Endothelial cell of umbilical vein (primary cell): Measurements from ENCODE around the gene RGS17. TPM values are rescaled to one million over a fixed set of nuclear protein-coding genes. Genes with fewer than 3 reads are reported as not detected.

ENCODE experiments used
- BruUV-seq: library from RNA; stranded (reverse); fragments of 400-500 nt; replicated peaks from 2 replicates; lab custom pipeline; 2021; lab: Mats Ljungman, UMichigan
- CTCF ChIA-PET: fragments of 300-600, 350-600 bp; sonication (Branson Sonifier 250); formaldehyde crosslinking; loops from one replicate; lab custom pipeline; 2021; ENCODE audit warnings: antibody characterized with exemption, inconsistent platforms; lab: Charles Lee
- POLR2A ChIA-PET: fragments of 300-600, 350-600 bp; sonication (Branson Sonifier 250); formaldehyde crosslinking; loops from one replicate; lab custom pipeline; 2021; ENCODE audit warnings: antibody characterized with exemption, inconsistent platforms; lab: Charles Lee
- DNase-seq: peaks from one replicate; pipeline ENCODE4 v3.0.0-alpha.2; 2011; ENCODE audit warnings: low read depth, low spot score
- FAIRE-seq: peaks from 2 replicates; lab custom pipeline; 2011; peaks lifted over from hg19 to GRCh38; lab: Jason Lieb, UNC
- H2AFZ ChIP-seq: 2 replicates; pipeline ENCODE4 v1.6.0; 2012; ENCODE audit warnings: low read depth, low read length, control low read depth, inconsistent platforms
- H3K27ac ChIP-seq: 2 replicates; pipeline ENCODE4 v1.5.1; 2011; ENCODE audit warnings: low read depth, mild to moderate bottlenecking, control low read depth, low read length, moderate library complexity; ENCODE audit not compliant: insufficient read depth
- H3K27me3 ChIP-seq, 2 experiments: 2 replicates each; pipeline versions ENCODE4 v1.6.0 to v1.6.1; 2011; ENCODE audit warnings: low read length in 2 of 2, mixed read lengths in 1 of 2; ENCODE audit not compliant: control insufficient read depth in 2 of 2, insufficient read depth in 2 of 2
- H3K36me3 ChIP-seq, 2 experiments: 2 replicates in 1 of 2; 3 replicates in 1 of 2; pipeline ENCODE4 v1.5.1; 2011; ENCODE audit warnings: low read length in 2 of 2, mild to moderate bottlenecking in 1 of 2, moderate library complexity in 1 of 2; ENCODE audit not compliant: control insufficient read depth in 2 of 2, insufficient read depth in 2 of 2; ENCODE audit errors: extremely low read depth in 1 of 2
- H3K4me1 ChIP-seq: 3 replicates; pipeline ENCODE4 v1.5.1; 2011; ENCODE audit warnings: mild to moderate bottlenecking, low read length; ENCODE audit not compliant: control insufficient read depth, insufficient read depth; ENCODE audit errors: extremely low read depth
- H3K4me2 ChIP-seq: 2 replicates; pipeline ENCODE4 v1.6.1; 2011; ENCODE audit warnings: low read length, control low read depth, mixed read lengths; ENCODE audit not compliant: insufficient read depth
- H3K4me3 ChIP-seq, 3 experiments: fragments of 200-600 bp in 1 of 3; sonication (generic), shearing (Covaris generic) in 1 of 3; replicated peaks in 1 of 3; 2 replicates each; pipeline ENCODE4 v1.5.1; 2011 to 2016; ENCODE audit warnings: control low read depth in 3 of 3, low read length in 3 of 3, mild to moderate bottlenecking in 2 of 3, inconsistent platforms in 1 of 3, low read depth in 1 of 3, moderate library complexity in 1 of 3; ENCODE audit not compliant: insufficient read depth in 1 of 3
- H3K79me2 ChIP-seq: 2 replicates; pipeline ENCODE4 v1.6.0; 2012; ENCODE audit warnings: low read length, inconsistent platforms; ENCODE audit not compliant: control insufficient read depth, insufficient read depth
- H3K9ac ChIP-seq: replicated peaks from 2 replicates; pipeline ENCODE3; 2011; ENCODE audit warnings: low read length, control low read depth; ENCODE audit not compliant: insufficient read depth; ENCODE audit errors: extremely low read depth
- H3K9me1 ChIP-seq: replicated peaks from 3 replicates; pipeline ENCODE4 v1.6.0; 2011; ENCODE audit warnings: mild to moderate bottlenecking, low read length; ENCODE audit not compliant: control insufficient read depth, insufficient read depth; ENCODE audit errors: extremely low read depth
- H3K9me3 ChIP-seq: replicated peaks from 2 replicates; pipeline ENCODE4 v1.5.1; 2012; ENCODE audit warnings: low read length, inconsistent platforms; ENCODE audit not compliant: control insufficient read depth, insufficient read depth
- H4K20me1 ChIP-seq: replicated peaks from 2 replicates; pipeline ENCODE3; 2011; ENCODE audit warnings: mild to moderate bottlenecking, low read length; ENCODE audit not compliant: control insufficient read depth, insufficient read depth; ENCODE audit errors: extremely low read depth
- CTCF ChIP-seq, 2 donors: IDR thresholded peaks; 1 replicate in 1 of 2; 2 replicates in 1 of 2; pipeline ENCODE4 v1.5.1; 2011; ENCODE audit warnings: low read length in 2 of 2, mild to moderate bottlenecking in 2 of 2, moderate library complexity in 2 of 2, control low read depth in 1 of 2, inconsistent platforms in 1 of 2, low read depth in 1 of 2; ENCODE audit not compliant: insufficient read depth in 1 of 2; ENCODE audit errors: extremely low read depth in 1 of 2
- EZH2 ChIP-seq: IDR thresholded peaks from 2 replicates; pipeline ENCODE4 v1.6.1; 2012; ENCODE audit warnings: borderline replicate concordance, low read depth, mild to moderate bottlenecking, moderate library complexity, low read length, inconsistent platforms; ENCODE audit not compliant: severe bottlenecking
- FOS ChIP-seq: IDR thresholded peaks from 2 replicates; pipeline ENCODE4 v1.6.1; 2011; ENCODE audit warnings: mild to moderate bottlenecking, low read length, moderate library complexity, borderline replicate concordance; ENCODE audit not compliant: insufficient read depth
- GATA2 ChIP-seq: IDR thresholded peaks from 2 replicates; pipeline ENCODE4 v1.7.0; 2011; ENCODE audit warnings: low read depth, mild to moderate bottlenecking, moderate library complexity, mixed read lengths, low read length; ENCODE audit not compliant: insufficient read length, insufficient read depth
- JUN ChIP-seq: IDR thresholded peaks from 2 replicates; pipeline ENCODE4 v1.6.1; 2011; ENCODE audit warnings: borderline replicate concordance, low read depth; ENCODE audit not compliant: insufficient read length, insufficient read depth
- MYC ChIP-seq: IDR thresholded peaks from one replicate; pipeline ENCODE4 v1.6.1; 2011; ENCODE audit warnings: mild to moderate bottlenecking, low read depth, low read length
- POLR2A ChIP-seq: IDR thresholded peaks from 2 replicates; pipeline ENCODE4 v1.6.1; 2012; ENCODE audit warnings: low read depth, mild to moderate bottlenecking, control low read depth, low read length
- POLR2AphosphoS5 ChIP-seq: IDR thresholded peaks from 2 replicates; pipeline ENCODE4 v1.6.1; 2012; ENCODE audit warnings: low read depth, mild to moderate bottlenecking, control low read depth, low read length, moderate library complexity; ENCODE audit not compliant: insufficient read depth
- dilution Hi-C: fragments of 300-500 bp; cut with MboI; formaldehyde crosslinking; loops from one replicate; pipeline ENCODE4 v1.15.0; 2019; ENCODE audit warnings: low sequenced_read_pairs; ENCODE audit not compliant: extremely low pct_ligation_motif_present
- intact Hi-C: fragments of 100-400 bp; cut with micrococcal nuclease; formaldehyde crosslinking; loops from one replicate; pipeline ENCODE4 v1.10.0; 2022
- polyA plus RNA-seq, 4 experiments: library from polyadenylated mRNA; depleted of rRNA in 3 of 4; stranded (reverse) in 3 of 4; unstranded in 1 of 4; fragments of >200 nt; gene quantifications; 2 replicates each; pipeline versions ENCODE4 v1.2.1 to v1.2.3, GENCODE V29; 2011 to 2012; ENCODE audit warnings: missing spikeins in 1 of 4
- total RNA-seq: library from RNA; stranded (reverse); gene quantifications from 2 replicates; pipeline ENCODE4 v1.2.3, GENCODE V29; 2021
- TF ChIP-seq, protein P1 (sequence below): IDR thresholded peaks from 2 replicates; pipeline ENCODE4 v1.6.1; 2011; ENCODE audit not compliant: insufficient read depth, insufficient read length

The RGS17 gene
- total and polyA plus RNA-seq, 2 donors (not counting 3 experiments of a cell fraction or from before 2014, with no cell fraction given): 0.40 to 1.1 TPM

- Histone ChIP-seq H3K4me3 (no peak overlapping the region), H3K27ac (no peak overlapping the region), H3K27me3 (no peaks in the 10 kb centered on the region), H3K9ac (no peak overlapping the region), H3K4me2 (no peak overlapping the region), H4K20me1 (no peaks in the 10 kb centered on the region), H2AFZ (no peak overlapping the region), H3K36me3 (no peaks in the 10 kb centered on the region), H3K9me1 (no peaks in the 10 kb centered on the region), H3K4me1 (no peaks in the 10 kb centered on the region), H3K79me2 (no peaks in the 10 kb centered on the region), H3K9me3 (no peaks in the 10 kb centered on the region)
- FAIRE-seq: peak; percentile 64
- BruUV-seq: no TSS peak
- ChIA-PET CTCF (interaction anchor here (1.7 to 5.1 kb wide), 2 partner anchors 8 to 70 kb away, joined by 8 to 72 read pairs; no protein-coding TSS in a partner anchor), POLR2A (no interaction called here)
- dilution Hi-C loops: no loop called here
- TF ChIP-seq CTCF (IDR thresholded peaks at IDR 0.05; ENCODE audit: extremely low read depth in 1 of 2, insufficient read depth in 1 of 2, low read depth in 1 of 2, low read length in 2 of 2) (peak; percentile 67 to 76), JUN (no peak)
- intact Hi-C loops: loop anchor here (1.0 to 5.0 kb wide), 7 partner anchors 21 to 472 kb away; partner anchors contain the start of genes FBXO5 and VIP
- peak; percentile 77 for DNase-seq
Observed at GRCh38 chr6:153023977-153024708, 106.9 kb downstream of the RGS17 start.

DNA sequence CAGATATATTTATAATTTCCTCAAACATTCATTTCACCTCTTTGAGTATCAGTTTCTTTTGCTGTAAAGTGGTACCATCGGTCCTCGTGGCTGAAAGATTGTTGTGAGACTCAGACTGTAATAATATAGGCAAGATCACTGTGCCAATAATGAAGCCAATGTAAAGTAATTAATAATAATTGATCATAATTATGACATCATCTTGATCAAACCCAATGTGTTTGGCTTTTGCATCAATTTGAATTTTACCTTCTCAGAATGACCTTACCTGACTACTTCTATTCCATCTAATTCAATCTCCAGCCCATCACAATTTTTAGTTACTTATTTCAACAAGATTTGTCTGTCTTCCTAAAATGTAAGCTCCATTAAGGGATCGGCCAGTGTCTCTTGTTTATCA, 112.7 kb downstream of the RGS17 start:
- intact Hi-C loops (no loop called here), dilution Hi-C loops (no loop called here)
- Histone ChIP-seq H3K9ac (no peak overlapping the region), H3K36me3 (no peaks in the 10 kb centered on the region), H2AFZ (no peak overlapping the region), H3K79me2 (no peaks in the 10 kb centered on the region), H4K20me1 (no peaks in the 10 kb centered on the region), H3K27me3 (no peaks in the 10 kb centered on the region), H3K27ac (no peak overlapping the region), H3K4me2 (no peak overlapping the region), H3K4me3 (no peak overlapping the region), H3K9me1 (no peaks in the 10 kb centered on the region), H3K9me3 (no peaks in the 10 kb centered on the region), H3K4me1 (no peaks in the 10 kb centered on the region)
- DNase-seq (no peak), FAIRE-seq (no peak)
- TF ChIP-seq CTCF (IDR thresholded peaks at IDR 0.05; ENCODE audit: extremely low read depth in 1 of 2, insufficient read depth in 1 of 2, low read depth in 1 of 2, low read length in 2 of 2): no peak
- TF ChIP-seq, protein P1, sequence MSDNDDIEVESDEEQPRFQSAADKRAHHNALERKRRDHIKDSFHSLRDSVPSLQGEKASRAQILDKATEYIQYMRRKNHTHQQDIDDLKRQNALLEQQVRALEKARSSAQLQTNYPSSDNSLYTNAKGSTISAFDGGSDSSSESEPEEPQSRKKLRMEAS: no peak
- TF ChIP-seq MYC: no peak
- no peak for TF ChIP-seq EZH2
- no peak for TF ChIP-seq POLR2A
- no peak for TF ChIP-seq POLR2AphosphoS5
- no peak for TF ChIP-seq FOS
- no peak for TF ChIP-seq JUN
- TF ChIP-seq GATA2: no peak
- ChIA-PET CTCF (interaction anchor here (0.8 kb wide), 1 partner anchor 14 kb away, joined by 3 read pairs; no protein-coding TSS in a partner anchor), POLR2A (no interaction called here)
- BruUV-seq: no TSS peak
